HK-2 (cell line): Measurements from ENCODE around the gene SUMO3.

Source experiments
- DNase-seq: peaks from one replicate; pipeline ENCODE4 v3.0.0-alpha.2; 2018; ENCODE audit not compliant: unreplicated experiment

SUMO3 gene

DNA sequence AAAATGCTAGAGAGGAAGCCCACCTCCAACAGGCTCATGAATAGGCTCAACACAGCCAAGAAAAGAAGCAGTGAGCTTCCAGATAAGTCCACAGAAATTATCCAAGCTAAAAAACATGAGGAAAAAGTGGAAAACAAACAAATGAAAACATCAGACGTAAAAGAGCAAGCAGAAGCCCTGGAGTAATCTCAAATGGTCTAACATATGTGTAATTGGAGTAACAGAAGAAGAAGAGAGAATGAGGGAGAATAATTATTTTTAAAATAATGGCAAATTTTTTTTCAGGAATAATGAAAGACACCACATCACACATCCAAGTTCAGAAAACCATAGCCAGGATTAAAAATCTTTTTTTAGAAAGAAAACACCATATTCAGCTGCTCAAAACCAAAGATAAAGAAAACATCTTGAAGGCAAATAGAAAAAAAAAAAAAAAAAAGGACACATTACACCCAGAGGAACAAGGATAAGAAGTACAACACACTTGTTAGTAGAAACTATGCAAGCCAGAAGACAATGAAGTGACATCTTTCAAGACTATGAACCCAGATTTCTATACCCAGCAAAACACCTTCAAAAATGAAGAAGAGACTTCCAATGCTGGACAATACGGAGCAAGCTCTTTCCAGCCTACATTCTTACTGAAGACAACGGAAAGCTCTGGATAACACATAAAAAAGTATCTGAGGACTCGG is 10.6 kb upstream of the SUMO3 start:
- DNase-seq: no peak

DNA sequence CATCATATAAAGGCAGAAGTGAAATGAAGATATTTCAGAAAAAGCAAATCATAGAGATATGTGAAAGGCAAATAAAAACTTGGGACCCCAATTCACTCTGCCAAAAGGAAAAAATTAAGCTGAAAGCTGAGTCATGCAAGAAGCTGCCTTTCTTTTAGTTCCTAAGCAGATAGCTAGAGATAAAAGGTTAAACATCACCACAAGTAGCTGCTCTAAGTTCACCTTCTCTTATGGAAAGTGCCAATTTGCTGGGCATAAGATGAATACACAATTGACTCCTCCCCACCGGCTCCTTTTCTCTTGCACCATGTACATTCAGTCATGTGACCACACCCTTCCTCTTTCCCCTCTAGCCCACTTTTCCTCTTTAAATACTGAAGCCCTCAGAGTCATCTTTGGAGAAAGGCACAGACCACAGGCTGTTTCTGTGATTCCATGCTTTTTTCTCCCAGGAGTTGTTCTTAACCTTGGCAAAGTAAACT is 5.4 kb upstream of the SUMO3 start:
- no peak for DNase-seq

DNA sequence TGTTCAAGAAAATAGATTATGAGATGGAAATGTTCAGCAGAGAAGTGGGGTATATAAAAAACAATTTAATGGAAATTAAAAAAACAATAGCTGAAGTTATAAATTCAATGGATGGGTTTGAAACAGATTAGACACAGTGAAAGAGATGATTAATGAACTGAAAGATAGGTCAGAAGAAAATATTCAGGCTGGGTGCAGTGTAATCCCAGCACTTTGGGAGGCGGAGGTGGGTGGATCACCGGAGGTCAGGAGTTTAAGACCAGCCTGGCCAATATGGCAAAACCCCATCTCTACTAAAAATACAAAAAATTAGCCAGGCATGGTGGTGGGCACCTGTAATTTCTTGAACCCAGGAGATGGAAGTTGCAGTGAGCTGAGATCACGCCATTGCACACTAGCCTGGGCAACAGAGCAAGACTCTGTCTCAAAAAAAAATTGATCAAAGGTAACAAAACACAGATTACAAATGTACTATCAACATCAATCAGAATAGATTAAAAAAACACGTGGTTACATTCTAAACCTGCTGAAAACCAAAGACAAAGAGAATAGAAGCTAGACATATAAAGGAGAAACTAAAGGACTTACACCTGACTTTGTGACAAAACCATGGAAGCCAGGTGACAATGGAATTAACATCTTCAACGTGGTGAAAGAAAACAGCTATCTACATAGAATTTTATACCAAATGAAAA is 4.8 kb upstream of the SUMO3 start:
- DNase-seq: no peak

DNA sequence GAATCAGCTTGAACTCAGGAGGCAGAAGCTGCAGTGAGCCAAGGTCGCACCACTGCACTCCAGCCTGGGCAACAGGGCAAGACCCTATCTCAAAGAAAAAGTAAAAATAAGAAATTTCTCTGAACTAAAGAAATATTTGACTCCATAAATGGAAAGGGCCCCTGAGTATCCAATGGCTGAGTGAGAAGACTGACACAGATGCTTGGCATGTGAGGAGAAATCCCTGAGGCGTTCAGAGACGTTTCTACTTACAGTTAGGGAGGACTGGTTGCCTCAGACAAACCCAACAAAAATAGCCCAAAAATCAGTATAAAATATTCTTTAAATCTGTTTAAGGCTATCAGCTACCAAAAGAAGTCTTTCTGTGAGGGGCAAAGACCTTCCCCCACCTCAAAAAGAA is 3.0 kb upstream of the SUMO3 start:
- DNase-seq: no peak

DNA sequence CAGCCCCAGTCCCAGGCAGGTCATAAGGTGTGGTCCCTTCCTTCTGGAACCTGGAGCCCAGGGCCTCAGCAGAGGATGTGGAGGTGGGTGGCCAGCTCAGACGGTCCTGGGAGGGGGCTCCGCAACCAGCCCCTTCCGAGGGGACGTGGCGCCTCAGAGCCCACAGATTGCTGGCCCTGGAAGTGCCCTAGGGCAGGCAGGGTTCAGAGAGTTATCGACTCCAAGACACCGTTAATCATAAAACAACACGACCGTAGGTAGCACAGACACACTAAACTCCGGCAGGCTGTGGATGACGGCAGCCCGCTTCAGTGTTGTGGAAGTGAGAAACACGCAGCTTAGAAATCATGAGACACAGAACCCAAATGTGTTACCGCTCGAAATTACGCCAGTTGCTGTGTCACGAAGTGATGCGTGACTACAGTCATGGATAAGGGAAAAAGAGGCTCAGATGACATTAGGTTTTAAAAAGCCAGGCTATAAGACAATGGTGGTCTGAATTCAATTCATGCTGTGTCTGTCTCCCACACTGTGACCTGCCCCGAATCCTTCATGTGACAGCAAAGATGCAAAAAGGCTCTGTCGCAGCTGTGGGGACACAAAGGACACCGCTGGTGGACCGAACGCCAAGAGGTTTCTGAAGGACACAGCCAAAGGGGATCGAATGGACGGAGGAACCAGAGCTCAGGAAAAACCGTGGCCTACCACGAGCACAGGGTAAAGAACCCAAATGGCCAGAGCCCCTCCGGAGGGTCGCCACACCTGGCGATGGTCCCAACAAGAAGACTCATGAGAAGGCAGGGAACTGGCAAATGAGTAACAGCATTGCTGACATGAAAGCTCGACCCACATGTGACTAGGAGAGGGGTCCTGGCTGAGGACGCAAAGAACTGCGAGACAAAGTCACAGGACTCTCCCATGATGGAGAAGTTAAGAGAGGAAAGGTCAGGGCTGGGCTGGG is 1.7 kb upstream of the SUMO3 start:
- no peak for DNase-seq

DNA sequence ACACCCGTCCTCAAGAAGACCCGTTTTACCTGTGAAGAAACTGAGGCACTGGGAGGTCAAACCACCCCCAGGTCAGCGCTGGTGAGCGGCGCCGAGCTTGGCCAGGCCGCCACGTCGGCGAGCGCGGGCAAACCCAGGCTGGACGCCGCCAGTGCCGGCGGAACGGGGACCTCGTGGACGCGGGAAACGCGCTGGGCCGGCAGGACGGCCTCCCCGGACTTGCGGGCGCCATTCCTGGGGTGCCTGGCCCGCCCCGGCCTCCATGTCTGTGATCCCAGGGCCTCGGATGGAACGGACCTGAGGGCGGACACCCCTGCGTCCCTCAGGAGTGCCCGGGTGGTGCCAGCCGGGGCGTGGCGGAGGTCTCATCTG is 764 bp upstream of the SUMO3 start:
- no peak for DNase-seq

DNA sequence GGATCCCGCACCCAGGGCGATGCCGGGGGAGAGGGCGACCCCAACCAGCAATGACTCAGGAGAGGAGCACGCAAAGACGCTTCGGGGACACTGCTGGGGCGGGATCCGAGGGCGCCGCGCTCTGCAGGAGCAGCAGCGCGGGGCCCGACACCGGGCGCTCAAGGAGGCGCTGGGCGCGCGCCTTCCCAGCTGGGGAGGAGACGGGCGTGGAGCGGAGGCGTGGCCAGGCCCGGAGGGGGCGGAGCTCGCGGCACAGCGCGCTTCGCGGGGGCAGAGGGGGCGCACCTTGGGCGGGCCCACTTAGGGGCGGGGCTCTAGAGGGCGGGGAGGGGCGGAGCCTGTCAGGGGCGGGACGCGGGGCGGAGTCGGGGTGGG is 369 bp downstream of the SUMO3 start:
- peak; percentile 84 for DNase-seq

DNA sequence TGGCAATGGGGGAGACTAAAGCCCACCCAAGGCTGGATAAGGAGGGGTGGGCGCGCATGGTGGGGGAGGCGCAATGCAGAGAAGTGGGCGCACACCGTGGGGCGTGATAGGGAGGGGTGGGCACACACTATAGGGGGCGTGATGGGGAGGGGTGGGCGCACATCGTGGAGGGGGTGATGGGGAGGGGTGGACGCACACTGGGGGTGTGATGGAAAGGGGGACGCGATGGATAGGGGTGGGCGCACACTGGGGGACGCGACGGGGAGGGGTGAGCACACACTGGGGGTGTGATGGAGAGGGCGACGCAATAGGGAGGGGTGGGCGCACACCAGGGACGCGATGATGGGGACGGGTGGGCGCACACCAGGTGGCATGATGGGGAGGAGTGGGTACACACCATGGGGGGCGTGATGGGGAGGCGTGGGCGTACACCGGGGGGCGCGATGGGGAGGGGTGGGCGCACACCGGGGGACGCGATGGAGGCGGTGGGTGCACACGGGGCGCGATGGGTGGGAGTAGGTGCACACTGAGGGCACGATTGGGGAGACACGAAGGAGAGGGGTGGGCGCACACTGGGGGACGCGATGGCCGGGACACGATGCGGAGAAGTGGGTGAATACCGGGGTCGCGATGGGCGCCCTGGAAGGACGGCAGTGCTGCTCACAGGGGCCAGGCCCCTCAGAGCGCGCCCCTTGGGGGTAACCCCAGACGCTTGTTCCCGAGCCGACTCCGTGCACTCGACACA is 929 bp downstream of the SUMO3 start:
- no peak for DNase-seq

DNA sequence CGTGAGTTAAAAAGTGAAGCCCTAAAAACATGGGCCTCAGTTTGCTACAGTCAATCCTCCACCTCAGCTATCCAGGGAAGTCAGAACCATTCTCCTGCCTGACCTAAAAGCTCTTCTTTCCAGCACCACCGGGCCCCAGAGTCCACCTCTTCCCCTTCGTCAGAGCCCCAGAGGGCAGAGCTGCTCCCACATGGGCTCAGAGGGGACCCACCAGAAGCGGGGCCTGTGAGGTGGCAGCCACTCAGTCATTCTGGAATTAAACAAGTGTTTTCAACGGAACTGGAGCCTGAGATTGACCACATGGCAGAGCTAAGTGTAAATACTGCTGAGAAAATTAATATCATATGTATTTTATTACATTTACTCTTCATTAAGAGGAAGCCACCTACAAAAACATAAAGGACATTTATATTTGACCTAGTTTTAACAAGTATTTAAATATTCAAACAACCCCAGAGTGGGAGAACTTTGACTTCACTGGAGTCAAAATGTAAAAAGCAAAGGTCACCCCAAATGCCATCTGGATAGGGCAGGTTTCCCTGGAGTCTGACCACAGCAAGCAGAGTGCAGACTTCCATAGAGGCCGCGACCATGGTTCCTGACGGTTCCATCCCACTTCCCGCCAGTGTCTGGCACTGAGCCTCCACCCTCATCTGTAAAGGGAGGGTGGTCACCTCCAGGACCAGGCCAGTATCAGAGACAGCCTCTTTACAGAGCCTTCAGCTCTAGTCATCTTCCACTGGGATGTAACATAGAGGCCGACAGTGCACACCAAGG is 1.8 kb downstream of the SUMO3 start:
- no peak for DNase-seq

DNA sequence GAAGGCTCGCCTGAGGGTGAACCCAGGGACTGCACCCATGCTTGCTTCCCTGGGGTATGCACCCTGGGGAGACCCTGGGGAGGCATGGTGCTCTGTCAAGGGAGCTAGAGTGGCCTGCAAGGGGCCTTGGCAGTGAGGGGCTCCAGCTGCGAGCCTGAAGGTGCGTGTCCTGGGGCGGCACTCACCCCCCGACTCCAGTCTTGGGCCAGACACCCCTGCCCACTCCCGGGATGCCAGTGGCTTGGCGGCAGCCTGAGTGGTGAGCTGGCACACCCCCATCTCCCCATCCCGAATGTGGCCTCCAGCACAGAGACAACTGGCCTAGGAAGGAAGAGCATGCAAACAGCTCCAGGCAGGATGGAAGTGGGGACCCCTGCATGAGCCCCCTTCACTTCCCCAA is 2.6 kb downstream of the SUMO3 start:
- no peak for DNase-seq

DNA sequence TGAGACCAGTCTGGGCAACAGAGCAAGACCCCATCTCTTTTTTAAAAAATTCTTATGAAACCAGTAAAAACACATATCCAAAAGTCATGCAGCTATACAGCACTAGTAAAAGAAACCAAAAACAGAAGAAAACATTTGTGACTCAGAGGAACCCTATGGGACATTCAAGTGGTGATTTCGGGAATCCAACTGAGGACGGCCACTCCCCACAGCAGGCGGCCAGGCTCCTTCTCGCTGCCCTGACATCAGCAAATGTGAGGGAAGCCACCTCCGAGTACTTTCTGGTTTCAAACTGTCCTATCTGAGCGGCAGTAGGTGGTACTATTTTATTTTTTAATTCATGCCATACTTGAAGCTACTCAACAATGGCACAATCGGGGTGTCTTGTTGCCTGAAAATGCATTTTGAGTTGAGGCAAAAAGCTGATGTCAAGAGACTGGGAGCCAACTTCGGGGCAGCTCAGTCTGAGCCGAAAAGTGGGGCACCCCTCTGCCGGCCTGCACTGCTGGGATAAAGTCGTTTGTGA is 3.3 kb downstream of the SUMO3 start:
- no peak for DNase-seq

DNA sequence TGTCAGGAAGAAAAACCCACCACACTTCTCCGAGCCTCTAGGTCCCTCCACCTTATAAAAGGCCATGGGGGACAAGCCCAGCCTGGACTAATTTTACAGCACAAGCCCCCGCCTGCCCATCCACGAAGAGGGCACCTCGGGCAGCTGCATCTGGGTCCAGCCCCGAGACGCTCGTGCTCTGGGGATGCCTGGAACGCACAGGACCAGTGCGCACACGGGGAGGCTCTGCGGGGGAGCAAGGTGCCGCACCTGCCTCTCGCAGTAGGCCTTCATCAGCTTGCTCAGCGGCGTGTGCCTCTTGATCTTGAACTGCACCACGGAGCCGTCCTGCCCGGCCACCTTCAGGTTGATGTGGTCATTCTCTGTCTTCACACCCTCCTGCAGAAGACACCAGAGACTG is 4.1 kb downstream of the SUMO3 start:
- no peak for DNase-seq

DNA sequence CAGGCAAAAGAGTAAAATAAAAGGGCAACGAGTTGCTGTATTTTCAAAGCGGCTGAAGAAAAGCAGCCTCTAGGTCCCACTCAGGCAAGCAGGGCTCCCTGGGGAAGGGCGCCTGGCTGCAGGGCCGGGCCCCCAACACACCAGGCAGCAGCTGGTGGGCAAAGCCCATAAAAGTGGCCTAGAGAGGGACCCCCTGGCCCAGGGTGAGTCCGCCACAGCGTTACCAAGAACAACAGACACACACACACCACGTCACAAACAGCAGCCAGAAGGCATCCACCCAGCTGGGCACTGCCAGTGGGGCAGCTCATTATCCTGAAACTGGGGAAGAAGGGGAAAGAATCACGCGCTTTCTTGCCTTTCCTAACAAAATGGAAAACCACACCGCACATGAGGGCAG is 4.7 kb downstream of the SUMO3 start:
- DNase-seq: no peak

DNA sequence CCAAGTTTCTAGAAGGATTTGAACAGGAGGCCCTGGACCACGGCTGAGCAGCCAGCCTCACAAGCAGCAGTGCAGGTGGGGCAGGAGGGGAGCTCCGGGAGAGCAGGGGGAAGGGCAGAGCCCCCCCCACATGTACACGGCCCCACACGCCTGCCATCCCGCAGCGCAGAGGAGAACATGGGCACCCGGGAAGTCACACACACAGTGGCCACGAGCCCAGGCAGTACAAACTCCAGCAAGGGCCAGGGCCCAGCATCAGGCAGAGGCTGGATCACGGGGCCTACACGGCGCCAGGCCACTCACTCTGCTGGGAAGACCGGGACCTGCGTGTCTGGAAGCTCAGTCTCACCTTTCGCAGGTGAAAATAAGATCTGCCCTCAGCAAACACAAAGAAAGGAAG is 5.2 kb downstream of the SUMO3 start:
- DNase-seq: no peak

DNA sequence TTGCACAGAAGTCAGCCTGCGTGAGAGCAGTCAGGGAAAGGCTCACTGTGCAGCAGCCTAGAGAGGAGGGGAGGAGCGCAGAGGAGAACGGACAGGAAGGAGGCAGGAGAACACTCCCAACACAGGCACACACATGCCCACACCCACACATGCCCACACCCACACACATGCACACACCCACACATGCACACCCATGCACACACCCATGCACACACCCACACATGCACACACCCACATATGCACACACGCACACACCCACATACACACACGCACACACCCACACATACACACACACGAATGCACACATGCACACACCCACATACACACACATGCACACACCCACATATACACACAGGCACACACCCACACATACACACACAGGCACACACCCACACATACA is 7.1 kb downstream of the SUMO3 start:
- no peak for DNase-seq

DNA sequence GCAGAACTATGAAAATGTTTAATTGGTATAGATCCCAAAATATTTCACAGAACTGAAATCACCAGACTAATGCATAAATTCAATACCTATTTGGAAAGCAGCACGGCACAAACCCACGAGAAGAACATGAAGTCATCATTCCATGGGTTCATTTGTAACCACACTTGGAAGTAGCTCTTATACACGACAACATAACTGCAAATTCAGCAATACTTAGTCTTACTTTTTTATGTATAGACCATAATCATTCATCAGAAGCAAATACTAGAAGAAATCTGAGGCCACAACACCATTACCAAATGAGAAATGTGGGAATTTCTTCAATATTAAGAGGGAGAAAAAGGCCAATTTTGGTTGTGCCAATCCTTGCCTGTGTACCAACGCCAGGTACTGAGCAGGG is 12.0 kb downstream of the SUMO3 start:
- DNase-seq: no peak

DNA sequence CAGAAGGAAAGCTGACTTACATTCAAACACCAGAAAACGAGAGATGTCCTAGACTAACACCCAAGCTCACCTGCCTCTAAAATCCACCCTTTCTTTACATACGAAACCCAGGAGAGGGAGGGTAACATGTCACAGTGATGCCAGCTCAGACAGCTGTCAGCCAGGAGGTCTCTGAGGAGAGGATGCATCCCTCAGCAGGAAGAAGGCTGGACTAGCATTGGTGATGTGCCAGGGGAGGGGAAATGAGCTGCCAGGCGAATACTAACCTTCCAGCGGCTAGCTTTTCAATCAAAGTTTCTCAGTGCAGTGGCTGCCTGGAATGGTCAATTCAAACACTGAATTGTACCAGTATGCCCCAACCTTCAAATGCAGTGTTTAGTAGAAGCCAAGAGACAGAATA is 12.6 kb downstream of the SUMO3 start:
- DNase-seq: no peak

DNA sequence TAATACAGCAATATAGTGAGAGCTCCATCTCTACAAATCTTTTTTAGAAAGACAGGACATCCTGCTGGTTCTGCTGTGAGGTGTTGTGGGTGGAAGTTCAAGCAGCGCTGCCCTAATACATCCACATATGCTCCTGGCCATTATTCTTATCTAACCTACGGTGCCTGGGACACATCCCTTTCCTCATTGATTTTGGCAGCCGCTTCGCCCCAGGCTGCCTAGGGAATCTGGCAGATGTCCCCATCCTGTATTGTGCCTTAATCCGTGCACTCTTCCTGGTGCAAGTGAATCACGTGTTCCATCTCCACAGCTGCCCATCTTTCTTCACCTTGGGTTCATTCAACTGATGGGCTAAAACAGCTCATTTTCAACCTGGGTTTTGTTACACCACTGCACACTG is 13.1 kb downstream of the SUMO3 start:
- no peak for DNase-seq

DNA sequence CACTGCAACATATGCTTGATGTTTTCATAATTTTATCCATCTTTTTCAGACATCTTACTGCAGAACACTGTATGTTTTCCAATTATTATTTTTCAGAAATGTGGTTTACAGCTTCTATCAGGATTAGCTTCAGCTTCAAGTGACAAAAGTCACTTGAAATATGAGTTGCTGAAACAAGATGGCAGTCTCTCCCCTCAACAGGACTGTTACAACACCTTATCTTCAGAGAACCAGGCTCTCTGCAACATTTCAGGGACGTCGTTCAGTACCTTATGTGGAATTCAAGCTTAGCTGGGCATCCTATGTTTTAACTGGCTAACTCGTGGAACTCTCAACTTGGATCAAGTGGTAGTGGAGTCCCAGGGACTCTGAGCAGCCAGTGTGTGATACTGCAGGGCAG is 14.2 kb downstream of the SUMO3 start:
- DNase-seq: no peak

DNA sequence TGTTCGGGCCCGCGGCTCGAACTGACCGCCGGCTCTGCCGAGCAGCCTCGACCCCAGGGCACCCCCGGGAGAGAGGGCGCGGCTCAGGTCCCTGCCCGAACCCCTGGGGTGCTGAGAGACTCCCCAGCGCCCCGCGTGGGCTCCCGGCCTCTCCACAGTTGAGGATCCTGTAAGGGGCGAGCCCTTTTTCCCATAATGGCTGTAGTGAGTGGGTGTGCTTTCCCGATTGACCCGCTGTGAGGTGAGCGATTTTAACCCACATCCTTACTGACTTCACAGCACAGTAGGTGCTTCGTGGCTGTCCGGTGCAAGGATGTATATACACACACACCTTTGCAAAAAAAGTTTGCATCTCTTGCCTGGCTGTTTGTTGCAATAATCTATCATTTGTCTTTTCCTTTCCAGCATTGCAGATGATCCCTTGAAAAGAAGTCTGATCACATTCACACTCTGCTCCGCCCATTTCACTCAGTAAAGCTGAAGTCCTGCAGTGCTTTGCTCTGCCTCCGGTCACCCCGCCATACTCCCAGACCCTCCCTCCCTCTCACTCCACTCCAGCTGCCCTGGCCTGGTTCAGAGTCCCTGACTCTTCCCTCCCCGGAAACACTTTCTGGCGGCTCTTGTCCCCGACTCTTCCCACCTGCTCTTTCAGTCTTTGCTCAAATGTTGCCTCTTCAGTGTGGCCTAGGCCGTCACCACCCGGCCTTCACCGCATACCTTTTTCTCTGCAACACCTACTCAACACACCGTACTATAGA is 15.3 kb downstream of the SUMO3 start:
- DNase-seq: no peak
